SK-N-MC (cell line): ENCODE measurements around the gene ZP1.
A peak's percentile ranks its signal among the peaks of the same experiment; 100 is the strongest.

Experiments
- DNase-seq: peaks from one replicate; pipeline ENCODE4 v3.0.0-alpha.2; 2011; ENCODE audit warnings: low read depth, low spot score
- H3K27ac ChIP-seq: fragments of 200-600 bp; sonication (generic); 2 replicates; pipeline ENCODE4 v1.5.1; 2016; ENCODE audit warnings: mixed run types
- H3K36me3 ChIP-seq: fragments of 200-600 bp; sonication (generic); 2 replicates; pipeline ENCODE4 v1.6.1; 2017; ENCODE audit warnings: antibody characterized with exemption, low read length, mixed read lengths; ENCODE audit not compliant: insufficient read depth
- H3K4me3 ChIP-seq: fragments of 200-600 bp; sonication (generic); 2 replicates; pipeline ENCODE4 v1.5.1; 2016
- H3K9ac ChIP-seq: fragments of 200-600 bp; sonication (generic); 2 replicates; pipeline ENCODE4 v1.8.0; 2017; ENCODE audit warnings: mixed run types, mixed read lengths; ENCODE audit not compliant: insufficient read length
- H3K9me3 ChIP-seq: fragments of 200-600 bp; sonication (generic); 2 replicates; pipeline ENCODE4 v1.6.1; 2017; ENCODE audit warnings: low read depth, mild to moderate bottlenecking, antibody characterized with exemption, low read length, moderate library complexity, mixed read lengths
- EZH2 ChIP-seq: fragments of 200-600 bp; sonication (generic); IDR thresholded peaks from one replicate; pipeline ENCODE4 v1.6.1; 2017; ENCODE audit warnings: antibody characterized with exemption
- FOXP2 ChIP-seq: optimal IDR thresholded peaks from 2 replicates; pipeline ENCODE3; 2011; ENCODE audit warnings: mild to moderate bottlenecking, moderate library complexity; ENCODE audit not compliant: insufficient read depth; ENCODE audit errors: extremely low read length, control extremely low read depth
- POLR2AphosphoS5 ChIP-seq: IDR thresholded peaks from 2 replicates; pipeline ENCODE4 v1.6.1; 2012; ENCODE audit warnings: mild to moderate bottlenecking, low read depth, low read length, borderline replicate concordance

The ZP1 gene

DNA sequence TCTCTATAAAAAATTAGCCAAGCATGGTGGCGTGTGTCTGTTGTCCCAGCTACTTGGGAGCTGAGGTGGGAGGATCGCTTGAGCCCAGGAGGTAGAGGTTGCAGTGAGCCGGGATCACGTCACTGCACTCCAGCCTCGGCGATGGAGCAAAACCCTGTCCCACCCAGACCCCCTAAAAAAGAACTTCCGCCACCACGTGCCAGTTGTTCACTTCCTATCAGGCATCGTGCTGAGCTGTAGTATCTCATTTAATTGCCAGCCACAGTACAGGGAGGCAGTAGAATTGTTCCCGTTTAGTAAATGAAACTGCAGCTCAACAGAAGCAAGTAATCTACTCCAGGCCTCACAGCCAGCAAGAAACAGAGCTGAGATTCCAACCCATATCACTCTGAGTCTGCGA, 53.9 kb downstream of the ZP1 start:
- Histone ChIP-seq H3K9me3 (no peaks in the 10 kb centered on the region), H3K4me3 (no peak overlapping the region), H3K9ac (no peak overlapping the region), H3K27ac (no peak overlapping the region), H3K36me3 (peaks cover 53% of the 10 kb centered on the region)
- no peak for TF ChIP-seq FOXP2
- TF ChIP-seq EZH2: no peak
- TF ChIP-seq POLR2AphosphoS5: no peak
- no peak for DNase-seq

DNA sequence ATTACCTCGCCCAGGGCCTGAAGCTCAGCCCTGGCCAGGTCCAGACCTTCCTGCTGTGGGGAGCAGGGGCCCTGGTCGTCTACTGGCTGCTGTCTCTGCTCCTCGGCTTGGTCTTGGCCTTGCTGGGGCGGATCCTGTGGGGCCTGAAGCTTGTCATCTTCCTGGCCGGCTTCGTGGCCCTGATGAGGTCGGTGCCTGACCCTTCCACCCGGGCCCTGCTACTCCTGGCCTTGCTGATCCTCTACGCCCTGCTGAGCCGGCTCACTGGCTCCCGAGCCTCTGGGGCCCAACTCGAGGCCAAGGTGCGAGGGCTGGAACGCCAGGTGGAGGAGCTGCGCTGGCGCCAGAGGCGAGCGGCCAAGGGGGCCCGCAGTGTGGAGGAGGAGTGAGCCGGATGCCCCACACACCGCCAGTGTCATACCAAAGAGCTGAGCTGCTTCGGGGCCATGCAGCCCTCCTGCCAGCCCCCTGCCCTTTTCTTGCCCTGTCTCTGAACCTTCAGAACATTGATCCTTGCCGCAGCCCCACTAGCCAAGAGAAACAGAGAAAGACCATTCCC, 54.5 kb downstream of the ZP1 start:
- TF ChIP-seq FOXP2 (no peak), EZH2 (no peak), POLR2AphosphoS5 (no peak)
- no peak overlapping the region for H3K27ac ChIP-seq
- H3K9me3 ChIP-seq: no peaks in the 10 kb centered on the region
- no peak overlapping the region for H3K9ac ChIP-seq
- no peak for DNase-seq
- peaks cover 53% of the 10 kb centered on the region for H3K36me3 ChIP-seq
- no peak overlapping the region for H3K4me3 ChIP-seq

DNA sequence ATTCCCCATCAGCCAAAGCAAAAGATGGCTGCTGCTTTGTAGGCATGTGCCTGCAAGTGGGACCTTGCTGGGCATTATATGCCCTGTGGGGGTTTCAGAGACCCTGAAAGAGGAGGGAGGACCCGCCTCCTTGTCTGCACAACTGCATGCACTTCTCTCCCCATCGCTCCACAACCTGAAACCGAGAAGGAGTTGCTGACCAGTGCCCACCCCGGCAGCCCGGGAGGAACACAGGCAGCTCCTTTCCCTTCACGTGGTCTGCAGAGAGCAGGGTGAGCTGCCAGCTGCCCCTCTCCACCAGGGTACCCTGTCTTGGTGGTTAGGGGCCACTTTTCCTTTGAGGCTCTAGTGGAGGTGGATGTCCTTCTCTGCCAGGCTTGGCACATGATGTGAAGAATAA, 55.6 kb downstream of the ZP1 start:
- peaks cover 51% of the 10 kb centered on the region for H3K36me3 ChIP-seq
- no peak overlapping the region for H3K9ac ChIP-seq
- TF ChIP-seq FOXP2 (no peak), POLR2AphosphoS5 (no peak), EZH2 (no peak)
- no peaks in the 10 kb centered on the region for H3K9me3 ChIP-seq
- H3K27ac ChIP-seq: no peak overlapping the region; the same call in 1 of the 2 replicates
- H3K4me3 ChIP-seq: no peak overlapping the region
- no peak for DNase-seq

DNA sequence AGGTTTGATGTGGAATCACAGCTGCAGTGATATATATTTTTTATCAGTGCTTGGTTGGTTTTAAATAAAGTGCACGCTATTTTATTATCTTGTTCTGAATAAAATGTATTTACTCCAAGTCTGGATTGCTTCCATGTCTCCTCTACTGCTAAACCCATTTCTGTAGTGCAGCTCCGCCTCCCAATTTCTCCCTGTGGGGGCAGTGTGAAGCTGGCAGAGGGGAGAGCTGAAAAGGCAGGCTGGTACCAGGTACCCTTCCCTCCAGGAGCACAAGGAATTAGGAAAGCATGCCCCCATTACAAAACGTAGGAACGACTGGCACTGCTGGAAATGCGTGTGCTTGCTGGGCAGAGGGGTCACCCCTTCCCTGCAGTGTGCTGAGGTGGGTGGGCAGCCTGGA, 56.0 kb downstream of the ZP1 start:
- no peak overlapping the region; the same call in 1 of the 2 replicates for H3K27ac ChIP-seq
- no peak for TF ChIP-seq EZH2
- no peak for TF ChIP-seq FOXP2
- TF ChIP-seq POLR2AphosphoS5: no peak
- H3K9ac ChIP-seq: no peak overlapping the region
- peaks cover 48% of the 10 kb centered on the region for H3K36me3 ChIP-seq
- no peak overlapping the region for H3K4me3 ChIP-seq
- H3K9me3 ChIP-seq: no peaks in the 10 kb centered on the region
- no peak for DNase-seq

DNA sequence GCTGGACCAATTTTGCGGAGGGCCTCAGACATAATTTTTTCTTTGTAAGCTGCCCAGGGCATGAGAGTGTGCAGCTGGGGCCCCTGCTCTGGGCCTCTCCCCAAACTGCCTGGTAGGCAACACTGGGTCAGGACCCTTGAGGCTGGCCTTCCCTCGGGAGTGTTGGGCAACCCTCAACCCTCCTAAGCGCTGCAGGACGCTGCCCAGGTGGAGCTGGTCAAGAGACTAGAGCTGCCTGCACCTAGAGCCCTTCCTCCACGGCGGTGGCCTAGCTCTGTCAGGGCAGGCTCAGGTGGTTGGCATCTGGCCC, 56.4 kb downstream of the ZP1 start:
- Histone ChIP-seq H3K4me3 (peak overlapping the region; percentile 91), H3K9me3 (no peaks in the 10 kb centered on the region), H3K36me3 (peaks cover 44% of the 10 kb centered on the region), H3K27ac (no peak overlapping the region), H3K9ac (peak overlapping the region; percentile 22)
- no peak for DNase-seq
- TF ChIP-seq FOXP2 (no peak), EZH2 (no peak), POLR2AphosphoS5 (no peak)

DNA sequence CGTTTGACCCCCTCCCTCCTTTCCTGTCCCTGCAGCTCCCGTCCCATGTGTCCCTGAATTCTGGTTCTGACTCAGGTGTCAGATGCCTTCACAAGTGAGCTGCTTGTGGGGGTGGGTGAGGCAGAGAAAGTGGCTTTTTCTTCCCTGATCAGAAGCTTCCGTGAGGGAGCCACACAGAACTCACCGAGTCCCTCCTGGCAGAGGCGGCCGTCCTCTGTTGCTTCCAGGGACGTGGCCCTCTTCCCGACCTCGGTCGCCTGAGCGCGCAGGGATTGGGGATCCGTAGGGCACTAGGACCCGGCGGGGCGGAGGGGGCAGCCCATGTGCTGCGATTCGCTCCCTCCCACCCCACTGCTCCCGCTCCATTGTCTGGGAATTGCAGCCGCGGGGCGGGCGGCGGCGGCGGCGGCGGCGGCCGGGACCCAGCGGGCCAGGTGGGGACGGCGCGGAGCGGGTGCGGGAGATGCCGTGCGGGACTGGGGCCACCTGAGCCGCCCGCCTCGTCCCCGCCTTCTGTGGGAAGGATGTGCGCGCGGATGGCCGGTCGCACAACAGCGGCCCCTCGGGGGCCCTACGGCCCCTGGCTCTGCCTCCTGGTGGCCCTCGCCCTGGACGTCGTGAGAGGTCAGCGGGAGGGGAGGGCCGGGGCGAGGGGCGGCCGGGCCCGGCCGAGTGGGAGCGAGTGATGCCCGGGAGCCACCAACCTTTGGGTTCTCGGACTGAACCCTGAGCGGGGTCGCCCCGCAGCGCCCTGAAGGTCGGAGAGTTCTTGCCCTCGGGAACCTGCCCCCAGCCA, 57.0 kb downstream of the ZP1 start, which contains the start of gene TMEM132A:
Gene TMEM132A (plus strand): TSS at position 351 of the 796 bp plus-strand sequence. CDS start 174 bp downstream, at position 525.
- H3K27ac ChIP-seq: no peak within 1 kb of the TSS; the same call in 1 of the 2 replicates
- H3K9ac ChIP-seq: peak within 1 kb of the TSS; percentile 89
- no peaks in the 10 kb centered on the region for H3K9me3 ChIP-seq
- TF ChIP-seq FOXP2 (no peak), POLR2AphosphoS5 (no peak), EZH2 (no peak)
- no peak for DNase-seq
- H3K36me3 ChIP-seq: peaks cover 43% of the 10 kb centered on the region
- H3K4me3 ChIP-seq: peak within 1 kb of the TSS; percentile 91
